Natural killer cell treated with Interleukin-12 subunit alpha and Interleukin-12 subunit beta and Interleukin-15 and Interleukin-18, amount 100 ng/mL, for 72 hours (primary cell): ENCODE data around the gene COL6A3. TPM values are rescaled to one million over a fixed set of nuclear protein-coding genes. Genes with fewer than 3 reads are reported as not detected.

ENCODE experiments used
- ATAC-seq, 2 donors: fragments of 150-1000 bp; cut with Tn5 transposase in 1 of 2; sonication (Bioruptor Pico), chemical (Tn5 transposase) in 1 of 2; 2 replicates each; pipeline ENCODE4 v1.10.0; 2021
- DNase-seq: peaks from one replicate; pipeline ENCODE4 v3.0.0; 2022; ENCODE audit warnings: low spot score
- H3K27ac Mint-ChIP-seq, 2 donors: 1 replicate in 1 of 2; 2 replicates in 1 of 2; pipeline ENCODE4 v1.8.0; 2022; ENCODE audit warnings: mixed read lengths in 2 of 2, mild to moderate bottlenecking in 1 of 2, moderate library complexity in 1 of 2
- H3K27me3 Mint-ChIP-seq, 2 donors: 1 replicate in 1 of 2; 2 replicates in 1 of 2; pipeline ENCODE4 v1.8.0; 2022; ENCODE audit warnings: mixed read lengths in 2 of 2
- H3K36me3 Mint-ChIP-seq: one replicate; pipeline ENCODE4 v1.8.0; 2022; ENCODE audit warnings: mixed read lengths
- H3K4me1 Mint-ChIP-seq, 2 donors: 1 replicate in 1 of 2; 2 replicates in 1 of 2; pipeline ENCODE4 v1.8.0; 2022; ENCODE audit warnings: low read depth in 2 of 2, mixed read lengths in 2 of 2, mild to moderate bottlenecking in 1 of 2
- H3K4me3 Mint-ChIP-seq: one replicate; pipeline ENCODE4 v1.8.0; 2022; ENCODE audit warnings: mixed read lengths
- H3K9me3 Mint-ChIP-seq: 2 replicates; pipeline ENCODE4 v1.8.0; 2022; ENCODE audit warnings: mixed read lengths
- total RNA-seq, 2 donors: library from RNA; stranded (reverse); gene quantifications; one replicate each; pipeline ENCODE4 v1.2.3, GENCODE V29; 2022

Gene COL6A3
- total RNA-seq, 2 donors from 2014 or later, result 0.11 TPM; not detected in 1

GRCh38 chr2:237434866-237435311 is 20.9 kb upstream of the COL6A3 start:
- DNase-seq, result peak; percentile 72
- H3K27ac Mint-ChIP-seq, result peak overlapping the region in 1 of 2 donors; percentile 28
- H3K4me1 Mint-ChIP-seq, result peaks cover 31 to 47% of the 10 kb centered on the region in 2 donors
- no peaks in the 10 kb centered on the region for H3K36me3 Mint-ChIP-seq
- no peaks in the 10 kb centered on the region for H3K27me3 Mint-ChIP-seq
- peak overlapping the region; percentile 47 for H3K4me3 Mint-ChIP-seq
- H3K9me3 Mint-ChIP-seq, result no peaks in the 10 kb centered on the region
- peak; percentile 76 to 82 for ATAC-seq

DNA sequence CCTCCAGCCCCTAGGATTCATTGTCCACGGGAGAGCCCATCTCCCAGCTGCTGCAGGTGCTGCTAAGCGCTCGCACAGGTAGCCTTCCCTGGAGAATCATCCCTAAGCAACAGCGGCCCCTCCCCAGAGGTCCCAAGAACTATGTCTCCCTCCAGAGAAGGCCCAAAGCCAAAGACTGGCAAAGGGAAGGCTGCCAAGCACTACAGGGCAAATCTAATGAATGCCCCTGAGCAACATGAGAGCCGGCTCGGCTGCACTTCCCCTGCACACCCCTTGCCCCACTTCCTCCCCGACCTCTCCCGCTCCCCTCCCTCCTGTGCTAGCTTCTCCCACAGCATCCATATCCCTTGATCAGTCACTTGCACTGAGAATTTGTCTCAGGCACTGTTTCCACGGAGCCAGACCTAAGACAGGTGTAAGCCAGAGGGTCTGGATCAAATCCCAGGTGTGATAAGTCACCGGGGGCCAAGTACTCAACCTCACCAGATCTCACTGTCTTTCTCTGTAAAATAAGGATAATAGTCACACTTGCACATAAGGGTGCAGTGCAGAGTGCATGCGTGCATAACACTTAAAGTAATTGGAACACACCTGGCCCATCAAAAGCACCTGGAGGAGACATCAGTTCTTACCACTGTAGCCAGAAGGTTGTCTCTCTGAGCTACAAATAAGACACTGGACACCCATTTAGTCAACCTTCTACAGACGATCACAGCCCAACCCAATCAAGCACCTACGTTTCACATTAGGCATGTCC is 20.1 kb upstream of the COL6A3 start:
- Mint-ChIP-seq H3K27me3 (no peaks in the 10 kb centered on the region), H3K36me3 (no peaks in the 10 kb centered on the region), H3K4me1 (peaks cover 31 to 47% of the 10 kb centered on the region in 2 donors), H3K9me3 (no peaks in the 10 kb centered on the region), H3K4me3 (peak overlapping the region; percentile 47), H3K27ac (no peak overlapping the region)
- DNase-seq (no peak), ATAC-seq (no peak)

- DNase-seq, result no peak
- H3K27me3 Mint-ChIP-seq, result peaks cover 0 to 6% of the 10 kb centered on the region in 2 donors
- peaks cover 42 to 52% of the 10 kb centered on the region in 2 donors for H3K4me1 Mint-ChIP-seq
- H3K36me3 Mint-ChIP-seq, result no peaks in the 10 kb centered on the region
- H3K27ac Mint-ChIP-seq, result no peak overlapping the region
- peak; percentile 71 to 77 for ATAC-seq
- H3K9me3 Mint-ChIP-seq, result no peaks in the 10 kb centered on the region
- peak overlapping the region; percentile 30 for H3K4me3 Mint-ChIP-seq
These were observed 18.6 kb upstream of the COL6A3 start for GRCh38 chr2:237432484-237433092.

- ATAC-seq (no peak), DNase-seq (no peak)
- no peak overlapping the region for H3K27ac Mint-ChIP-seq
- peaks cover 42 to 52% of the 10 kb centered on the region in 2 donors for H3K4me1 Mint-ChIP-seq
- no peaks in the 10 kb centered on the region for H3K36me3 Mint-ChIP-seq
- H3K9me3 Mint-ChIP-seq, result no peaks in the 10 kb centered on the region
- peaks cover 6 to 10% of the 10 kb centered on the region in 2 donors for H3K27me3 Mint-ChIP-seq
- peak overlapping the region; percentile 4 for H3K4me3 Mint-ChIP-seq
These were observed 17.9 kb upstream of the COL6A3 start for GRCh38 chr2:237431837-237432236.

GRCh38 chr2:237431372-237431771 is 17.4 kb upstream of the COL6A3 start:
- Mint-ChIP-seq H3K27me3 (peaks cover 10 to 12% of the 10 kb centered on the region in 2 donors), H3K27ac (no peak overlapping the region), H3K9me3 (no peaks in the 10 kb centered on the region), H3K4me3 (peak overlapping the region; percentile 4), H3K4me1 (peaks cover 42 to 52% of the 10 kb centered on the region in 2 donors), H3K36me3 (no peaks in the 10 kb centered on the region)
- ATAC-seq (no peak), DNase-seq (no peak)

- Mint-ChIP-seq H3K4me1 (peaks cover 42 to 48% of the 10 kb centered on the region in 2 donors), H3K4me3 (no peak overlapping the region), H3K9me3 (no peaks in the 10 kb centered on the region), H3K27me3 (peaks cover 10 to 12% of the 10 kb centered on the region in 2 donors), H3K27ac (no peak overlapping the region), H3K36me3 (no peaks in the 10 kb centered on the region)
- ATAC-seq (no peak), DNase-seq (no peak)
These were observed 16.9 kb upstream of the COL6A3 start for GRCh38 chr2:237430861-237431260.

GRCh38 chr2:237429753-237430152 is 15.8 kb upstream of the COL6A3 start:
- H3K4me3 Mint-ChIP-seq, result no peak overlapping the region

DNA sequence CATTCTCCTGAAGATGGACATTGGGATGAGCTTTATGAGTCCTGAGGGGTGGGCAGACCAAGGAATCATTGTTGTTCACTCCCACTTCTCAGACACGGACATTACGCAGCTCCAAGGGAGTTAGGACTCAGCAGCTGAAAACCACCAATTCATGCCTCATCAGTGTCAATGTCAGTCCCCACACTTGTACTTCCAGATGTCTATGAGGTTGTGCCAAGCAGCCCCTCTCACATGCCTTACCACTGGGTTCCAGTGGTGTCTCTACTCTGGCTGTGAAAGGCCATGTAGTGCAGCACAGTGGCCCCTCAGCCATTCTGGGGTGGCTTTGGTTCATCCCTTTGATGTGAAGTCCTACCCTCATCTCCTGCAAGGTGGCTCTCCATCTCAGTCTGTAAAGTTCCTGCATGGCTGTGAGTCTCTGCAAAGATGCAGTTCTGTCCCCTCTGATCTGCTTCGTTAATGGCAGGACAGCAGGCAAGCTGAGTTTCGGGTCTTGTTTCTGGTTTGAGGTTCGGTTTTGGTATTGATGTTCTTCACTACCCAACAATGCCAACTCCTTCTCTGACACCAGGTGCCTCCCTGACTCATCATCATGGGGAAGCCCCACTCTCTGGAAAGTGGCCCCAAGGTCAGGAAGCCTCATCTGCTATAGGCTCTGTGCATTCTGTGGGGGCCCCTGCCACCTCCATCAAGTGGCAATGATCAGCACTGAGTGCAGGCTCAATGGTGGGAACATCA is 14.0 kb upstream of the COL6A3 start:
- Mint-ChIP-seq H3K4me1 (peaks cover 22 to 23% of the 10 kb centered on the region in 2 donors), H3K4me3 (peak overlapping the region; percentile 26), H3K27me3 (peaks cover 18 to 26% of the 10 kb centered on the region in 2 donors), H3K36me3 (no peaks in the 10 kb centered on the region), H3K9me3 (no peaks in the 10 kb centered on the region), H3K27ac (no peak overlapping the region)
- DNase-seq (no peak), ATAC-seq (peak; percentile 59 to 71)

More at GRCh38 chr2:237429753-237430152, 15.8 kb upstream of the COL6A3 start:
- Mint-ChIP-seq H3K9me3 (no peaks in the 10 kb centered on the region), H3K27ac (no peak overlapping the region), H3K27me3 (peaks cover 11 to 12% of the 10 kb centered on the region in 2 donors), H3K36me3 (no peaks in the 10 kb centered on the region), H3K4me1 (peaks cover 37 to 39% of the 10 kb centered on the region in 2 donors)
- DNase-seq, result no peak
- no peak for ATAC-seq

GRCh38 chr2:237426517-237426916 is 12.6 kb upstream of the COL6A3 start:
- peaks cover 21 to 31% of the 10 kb centered on the region in 2 donors for H3K27me3 Mint-ChIP-seq
- H3K4me3 Mint-ChIP-seq, result no peak overlapping the region
- H3K4me1 Mint-ChIP-seq, result peaks cover 10 to 17% of the 10 kb centered on the region in 2 donors
- no peak overlapping the region for H3K27ac Mint-ChIP-seq
- H3K9me3 Mint-ChIP-seq, result no peaks in the 10 kb centered on the region
- no peak for ATAC-seq
- DNase-seq, result no peak
- H3K36me3 Mint-ChIP-seq, result no peaks in the 10 kb centered on the region

- no peak overlapping the region for H3K4me3 Mint-ChIP-seq
These were observed 11.4 kb upstream of the COL6A3 start for GRCh38 chr2:237425320-237425719.

DNA sequence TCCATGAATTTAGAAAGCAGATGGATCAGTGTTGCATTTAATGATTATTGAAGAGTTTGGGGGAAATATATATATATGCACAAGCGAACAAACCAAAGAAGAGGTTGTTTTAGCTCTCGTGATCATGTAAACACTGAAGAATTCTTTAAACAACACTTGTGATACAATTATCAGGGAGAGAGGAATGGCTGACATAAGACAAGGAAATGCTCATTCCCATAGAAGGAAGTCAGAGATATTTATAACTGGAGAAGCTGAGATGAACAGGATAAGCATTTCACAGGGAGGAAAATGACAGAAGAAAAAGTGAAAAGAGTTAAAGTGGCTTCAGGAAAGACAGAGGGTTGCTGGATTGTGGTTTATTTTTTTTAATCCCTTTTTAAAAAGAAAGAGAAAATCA is 10.6 kb upstream of the COL6A3 start:
- Mint-ChIP-seq H3K4me3 (no peak overlapping the region), H3K27ac (no peak overlapping the region), H3K36me3 (no peaks in the 10 kb centered on the region), H3K27me3 (peaks cover 30 to 44% of the 10 kb centered on the region in 2 donors), H3K9me3 (no peaks in the 10 kb centered on the region), H3K4me1 (peaks cover 12 to 18% of the 10 kb centered on the region in 2 donors)
- ATAC-seq (no peak), DNase-seq (no peak)

More at GRCh38 chr2:237425320-237425719, 11.4 kb upstream of the COL6A3 start:
- no peak overlapping the region for H3K27ac Mint-ChIP-seq
- ATAC-seq (no peak), DNase-seq (no peak)
- peaks cover 26 to 36% of the 10 kb centered on the region in 2 donors for H3K27me3 Mint-ChIP-seq
- no peaks in the 10 kb centered on the region for H3K9me3 Mint-ChIP-seq
- H3K4me1 Mint-ChIP-seq, result peaks cover 12 to 18% of the 10 kb centered on the region in 2 donors
- H3K36me3 Mint-ChIP-seq, result no peaks in the 10 kb centered on the region

- Mint-ChIP-seq H3K4me3 (no peak overlapping the region), H3K4me1 (peaks cover 12 to 16% of the 10 kb centered on the region in 2 donors), H3K27me3 (peaks cover 35 to 50% of the 10 kb centered on the region in 2 donors), H3K36me3 (no peaks in the 10 kb centered on the region), H3K27ac (no peak overlapping the region), H3K9me3 (no peaks in the 10 kb centered on the region)
- ATAC-seq (no peak), DNase-seq (no peak)
These were observed 9.9 kb upstream of the COL6A3 start for GRCh38 chr2:237423891-237424290.

GRCh38 chr2:237422309-237422708 is 8.3 kb upstream of the COL6A3 start:
- no peak overlapping the region for H3K27ac Mint-ChIP-seq
- no peak for DNase-seq
- H3K9me3 Mint-ChIP-seq, result no peaks in the 10 kb centered on the region
- ATAC-seq, result no peak
- peaks cover 6 to 7% of the 10 kb centered on the region in 2 donors for H3K4me1 Mint-ChIP-seq
- H3K4me3 Mint-ChIP-seq, result no peak overlapping the region
- H3K36me3 Mint-ChIP-seq, result no peaks in the 10 kb centered on the region
- peaks cover 29 to 49% of the 10 kb centered on the region in 2 donors for H3K27me3 Mint-ChIP-seq
